ENCODE results near the gene TMEM120B. TPM values are rescaled to one million over a fixed set of nuclear protein-coding genes. Genes with fewer than 3 reads are reported as not detected.

TMEM120B gene
- total and polyA plus RNA-seq, 7 donors: 11.0 to 29.7 (median 12.7) TPM

DNA sequence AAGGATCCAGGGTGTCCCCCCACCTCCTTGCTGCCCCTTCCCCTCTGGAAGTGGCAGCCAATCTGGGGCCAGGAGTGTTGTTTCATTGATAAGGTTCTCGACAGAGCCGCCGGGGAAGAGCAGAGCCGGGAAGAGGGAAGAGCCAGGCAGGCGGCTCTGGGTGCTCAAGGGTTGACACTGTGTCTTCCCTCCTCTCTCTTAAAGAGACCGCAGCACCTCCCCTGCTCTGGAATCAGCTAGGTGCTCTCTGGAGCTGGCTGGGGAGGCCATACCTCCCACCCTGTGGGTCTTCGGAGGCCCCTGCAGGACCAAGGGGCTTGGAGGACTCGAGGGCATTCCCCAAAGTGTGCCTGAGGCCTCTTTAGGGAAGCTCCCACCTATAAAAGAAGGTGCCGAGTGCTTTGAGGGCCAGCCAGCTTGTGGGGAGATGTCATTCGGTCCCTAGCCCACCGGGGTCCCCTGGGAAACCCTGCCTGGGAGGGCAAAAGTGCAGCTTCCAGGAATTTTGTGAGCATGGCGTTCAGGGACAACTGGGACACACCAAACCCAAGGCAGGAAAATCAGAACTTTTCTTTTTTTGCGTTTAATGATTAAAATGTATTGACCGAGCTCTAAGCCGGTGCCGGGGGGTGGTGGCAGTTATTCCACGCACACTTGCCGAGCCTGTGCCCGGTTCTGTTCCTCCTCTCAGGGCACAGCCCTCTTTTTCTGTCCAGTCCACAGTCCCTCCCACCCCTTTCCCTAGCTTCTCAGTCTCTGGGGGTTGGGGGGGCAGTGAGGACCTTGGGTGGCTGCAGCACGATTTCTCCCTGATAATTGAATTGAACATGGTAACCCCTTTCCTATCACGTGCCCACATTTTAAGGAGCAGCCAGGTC is 94.2 kb downstream of the TMEM120B start:
- H3K4me1 ChIP-seq: peaks cover 36% of the 10 kb centered on the region
- DNase-seq (peak in 1 of 2 donors; percentile 11), ATAC-seq (no peak)

DNA sequence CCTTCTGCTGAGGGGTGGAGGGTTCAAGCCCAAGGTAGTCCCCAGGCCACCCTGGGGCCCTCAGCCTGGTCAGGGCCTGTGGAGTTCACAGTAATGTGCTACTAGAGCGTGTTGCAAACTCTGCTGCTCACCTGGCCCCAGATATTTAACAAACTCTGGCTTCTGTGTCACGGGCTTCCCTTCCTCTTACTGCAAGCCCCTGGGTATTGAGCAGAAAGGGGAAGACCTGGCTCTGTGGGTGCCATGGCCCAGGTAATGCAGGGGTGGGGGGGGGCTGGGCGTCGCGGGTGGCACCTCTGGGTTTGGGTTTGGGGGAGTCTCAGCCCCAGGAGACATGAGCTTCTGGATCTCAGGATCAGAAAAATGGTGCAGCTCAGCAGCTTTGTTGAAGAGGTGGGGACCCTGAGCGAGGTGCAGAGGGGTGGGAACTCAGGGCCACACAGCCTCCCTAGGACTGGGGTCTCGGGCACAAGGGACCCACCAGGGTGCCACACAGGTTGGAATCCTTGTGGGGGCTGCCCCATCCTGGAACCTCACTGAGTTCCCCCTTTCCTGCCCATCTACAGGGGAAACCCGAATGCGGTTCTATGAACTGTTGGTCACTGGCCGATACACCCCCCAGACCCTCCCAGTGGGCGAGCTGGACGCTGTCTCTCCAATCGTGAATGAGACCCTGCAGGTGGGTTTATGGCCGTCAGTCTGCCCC is 95.2 kb downstream of the TMEM120B start:
- ATAC-seq: no peak
- peaks cover 45% of the 10 kb centered on the region for H3K4me1 ChIP-seq
- H3K27me3 ChIP-seq (ENCODE audit: insufficient read depth in 3 of 3, low read length in 2 of 3): no peaks in the 10 kb centered on the region
- no peak for DNase-seq
- 73 to 86% (median 81%) methylated on average over 14 of the region's 14 CpGs for WGBS, 3 donors
- H3K9me3 ChIP-seq: no peaks in the 10 kb centered on the region
- H3K36me3 ChIP-seq (ENCODE audit: insufficient read depth in 1 of 2, low read depth in 1 of 2): peaks cover 3 to 34% of the 10 kb centered on the region in 2 donors
- intact Hi-C loops (cut with DNase I): no loop called here
- no peak overlapping the region for H3K27ac ChIP-seq
- TF ChIP-seq, protein P1, sequence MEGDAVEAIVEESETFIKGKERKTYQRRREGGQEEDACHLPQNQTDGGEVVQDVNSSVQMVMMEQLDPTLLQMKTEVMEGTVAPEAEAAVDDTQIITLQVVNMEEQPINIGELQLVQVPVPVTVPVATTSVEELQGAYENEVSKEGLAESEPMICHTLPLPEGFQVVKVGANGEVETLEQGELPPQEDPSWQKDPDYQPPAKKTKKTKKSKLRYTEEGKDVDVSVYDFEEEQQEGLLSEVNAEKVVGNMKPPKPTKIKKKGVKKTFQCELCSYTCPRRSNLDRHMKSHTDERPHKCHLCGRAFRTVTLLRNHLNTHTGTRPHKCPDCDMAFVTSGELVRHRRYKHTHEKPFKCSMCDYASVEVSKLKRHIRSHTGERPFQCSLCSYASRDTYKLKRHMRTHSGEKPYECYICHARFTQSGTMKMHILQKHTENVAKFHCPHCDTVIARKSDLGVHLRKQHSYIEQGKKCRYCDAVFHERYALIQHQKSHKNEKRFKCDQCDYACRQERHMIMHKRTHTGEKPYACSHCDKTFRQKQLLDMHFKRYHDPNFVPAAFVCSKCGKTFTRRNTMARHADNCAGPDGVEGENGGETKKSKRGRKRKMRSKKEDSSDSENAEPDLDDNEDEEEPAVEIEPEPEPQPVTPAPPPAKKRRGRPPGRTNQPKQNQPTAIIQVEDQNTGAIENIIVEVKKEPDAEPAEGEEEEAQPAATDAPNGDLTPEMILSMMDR (IDR thresholded peaks at IDR 0.05): no peak
- peak overlapping the region; percentile 86 for H3K4me3 ChIP-seq

More for the DNA sequence above, 94.2 kb downstream of the TMEM120B start:
- H3K9me3 ChIP-seq: no peaks in the 10 kb centered on the region
- H3K27me3 ChIP-seq (ENCODE audit: insufficient read depth in 3 of 3, low read length in 2 of 3): no peaks in the 10 kb centered on the region
- H3K4me3 ChIP-seq: peak overlapping the region; percentile 86
- intact Hi-C loops (cut with DNase I): no loop called here
- 41 to 62% (median 45%) methylated on average over 20 to 21 of the region's 21 CpGs for WGBS, 3 donors
- H3K27ac ChIP-seq: peak overlapping the region; percentile 66
- H3K36me3 ChIP-seq (ENCODE audit: insufficient read depth in 1 of 2, low read depth in 1 of 2): peaks cover 3 to 34% of the 10 kb centered on the region in 2 donors
- TF ChIP-seq, protein P1 (IDR thresholded peaks at IDR 0.05): no peak

DNA sequence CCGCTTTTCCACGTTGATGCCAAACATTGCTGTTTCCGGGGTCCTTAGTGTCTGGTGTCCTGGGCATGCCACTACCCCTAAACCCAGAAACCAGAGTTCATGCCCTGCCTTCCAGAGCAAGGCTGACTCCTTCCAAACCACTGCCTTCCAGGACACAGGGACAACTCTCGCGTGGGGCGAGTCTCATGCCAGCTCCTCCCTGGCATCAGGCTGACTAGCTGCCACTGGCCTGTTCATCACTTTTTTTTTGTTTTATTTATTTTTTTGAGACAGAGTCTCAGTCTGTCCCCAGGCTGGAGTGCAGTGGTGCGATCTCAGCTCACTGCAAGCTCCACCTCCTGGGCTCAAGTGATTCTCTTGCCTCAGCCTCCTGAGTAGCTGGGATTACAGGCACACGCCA is 96.1 kb downstream of the TMEM120B start:
- peak in 1 of 2 donors; percentile 29 for DNase-seq
- TF ChIP-seq, protein P1 (IDR thresholded peaks at IDR 0.05): no peak
- H3K36me3 ChIP-seq (ENCODE audit: insufficient read depth in 1 of 2, low read depth in 1 of 2): peaks cover 3 to 36% of the 10 kb centered on the region in 2 donors
- 74 to 87% (median 75%) methylated on average over 8 of the region's 8 CpGs for WGBS, 3 donors
- no peaks in the 10 kb centered on the region for H3K27me3 ChIP-seq (ENCODE audit: insufficient read depth in 3 of 3, low read length in 2 of 3)
- no peaks in the 10 kb centered on the region for H3K9me3 ChIP-seq
- intact Hi-C loops (cut with DNase I): no loop called here
- no peak overlapping the region for H3K4me3 ChIP-seq
- peak overlapping the region; percentile 16 for H3K27ac ChIP-seq
- H3K4me1 ChIP-seq: peaks cover 53% of the 10 kb centered on the region
- no peak for ATAC-seq

DNA sequence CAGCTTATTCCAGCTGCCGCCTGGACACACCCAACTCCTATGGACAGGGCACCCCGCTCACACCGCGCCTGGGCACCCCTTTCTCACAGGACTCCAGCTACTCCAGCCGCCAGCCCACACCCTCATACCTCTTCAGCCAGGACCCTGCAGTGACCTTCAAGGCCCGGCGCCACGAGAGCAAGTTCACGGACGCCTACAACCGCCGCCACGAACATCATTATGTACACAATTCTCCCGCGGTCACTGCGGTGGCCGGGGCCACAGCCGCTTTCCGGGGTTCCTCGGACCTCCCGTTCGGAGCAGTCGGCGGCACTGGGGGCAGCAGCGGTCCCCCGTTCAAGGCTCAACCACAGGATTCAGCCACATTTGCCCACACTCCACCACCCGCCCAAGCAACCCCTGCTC is 97.2 kb downstream of the TMEM120B start:
- intact Hi-C loops (cut with DNase I): loop anchor here (5.0 kb wide), 1 partner anchor 32 kb away; no protein-coding TSS in a partner anchor
- Histone ChIP-seq H3K4me3 (no peak overlapping the region), H3K4me1 (peaks cover 56% of the 10 kb centered on the region), H3K27me3 (ENCODE audit: insufficient read depth in 3 of 3, low read length in 2 of 3) (no peaks in the 10 kb centered on the region), H3K27ac (no peak overlapping the region), H3K9me3 (no peaks in the 10 kb centered on the region), H3K36me3 (ENCODE audit: insufficient read depth in 1 of 2, low read depth in 1 of 2) (peaks cover 3 to 43% of the 10 kb centered on the region in 2 donors)
- WGBS, 3 donors: 91 to 93% (median 93%) methylated on average over 27 of the region's 27 CpGs
- TF ChIP-seq, protein P1 (IDR thresholded peaks at IDR 0.05): no peak
- ATAC-seq (no peak), DNase-seq (peak; percentile 16 to 51)
